A673 (cell line): Measurements from ENCODE around the gene AMIGO1.

Experiments
- CTCF ChIP-seq: fragments of 300-800, 200-600 bp; sonication (generic); conservative IDR thresholded peaks from 2 replicates; pipeline ENCODE4 v1.5.1; 2017; ENCODE audit warnings: low read depth, mild to moderate bottlenecking, antibody characterized with exemption, low read length, moderate library complexity, mixed read lengths
- EZH2 ChIP-seq: fragments of 200-600 bp; sonication (generic); IDR thresholded peaks from 2 replicates; pipeline ENCODE4 v1.6.1; 2017; ENCODE audit warnings: borderline replicate concordance, low read depth, mild to moderate bottlenecking, mixed read lengths, antibody characterized with exemption, low read length; ENCODE audit not compliant: poor library complexity, severe bottlenecking

- TF ChIP-seq CTCF = no peak
- TF ChIP-seq EZH2 = no peak
Observed at GRCh38 chr1:109483672-109484518, 25.6 kb downstream of the AMIGO1 start, which contains the start of gene ATXN7L2.
